PFSK-1 (cell line): ENCODE measurements around the gene KCNIP1.

Source experiments
- FOXP2 ChIP-seq: optimal IDR thresholded peaks from 2 replicates; pipeline ENCODE3; 2011; ENCODE audit warnings: borderline replicate concordance, control low read depth, inconsistent platforms; ENCODE audit not compliant: insufficient read depth; ENCODE audit errors: extremely low read length, extremely low read depth
- POLR2AphosphoS5 ChIP-seq: IDR thresholded peaks from 2 replicates; pipeline ENCODE4 v1.6.1; 2012; ENCODE audit warnings: low read depth, mild to moderate bottlenecking, control low read depth, low read length, moderate library complexity
- REST ChIP-seq, 2 experiments: IDR thresholded peaks; 2 replicates each; pipeline versions ENCODE4 v1.6.1 to v1.8.0; 2011 to 2012; ENCODE audit warnings: low read depth in 2 of 2, low read length in 2 of 2, control low read depth in 1 of 2, inconsistent platforms in 1 of 2, mild to moderate bottlenecking in 1 of 2, moderate library complexity in 1 of 2; ENCODE audit not compliant: insufficient read depth in 1 of 2
- SIN3A ChIP-seq: IDR thresholded peaks from 2 replicates; pipeline ENCODE4 v1.6.1; 2012; ENCODE audit warnings: mild to moderate bottlenecking, low read length, moderate library complexity, borderline replicate concordance; ENCODE audit not compliant: insufficient read depth
- TAF1 ChIP-seq: IDR thresholded peaks from 2 replicates; pipeline ENCODE4 v1.6.1; 2012; ENCODE audit warnings: low read length, control low read depth, borderline replicate concordance; ENCODE audit not compliant: insufficient read depth

DNA sequence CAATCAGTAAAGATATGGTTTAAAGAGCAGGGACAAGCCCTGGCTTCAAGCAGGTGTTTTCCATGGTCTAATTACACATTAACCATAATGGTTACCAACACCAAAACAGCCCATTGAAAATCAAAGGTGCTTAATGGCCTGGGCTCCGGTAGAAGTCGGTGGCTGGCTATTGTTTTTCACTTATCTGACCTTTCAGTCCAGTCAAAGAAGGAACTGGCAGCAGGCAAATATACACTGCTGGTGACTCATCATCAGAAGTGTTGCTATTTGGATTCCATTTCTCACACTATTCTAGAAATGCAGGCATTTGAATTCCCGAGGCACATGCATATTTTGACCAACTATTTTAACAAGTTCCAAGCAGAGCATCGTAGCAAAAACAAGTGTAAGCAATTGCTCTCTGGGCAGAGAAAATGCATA lies 253.4 kb downstream of the KCNIP1 start:
- no peak for TF ChIP-seq POLR2AphosphoS5
- TF ChIP-seq TAF1, result no peak
- no peak for TF ChIP-seq REST (IDR thresholded peaks at IDR 0.05; ENCODE audit: insufficient read depth in 1 of 2, low read depth in 2 of 2, low read length in 2 of 2)
- TF ChIP-seq SIN3A, result no peak
- TF ChIP-seq FOXP2, result no peak
